Body of pancreas (tissue), 4 donors: ENCODE data around the gene ACADSB.

Source experiments
- CTCF ChIP-seq, 7 experiments: fragments of 450-650 bp in 4 of 7; fragments of 200-600 bp in 3 of 7; sonication (generic) in 3 of 7; IDR thresholded peaks; one replicate each; pipeline ENCODE4 v1.5.1; 2016 to 2019; ENCODE audit warnings: antibody characterized with exemption in 7 of 7
- POLR2A ChIP-seq, 3 donors: fragments of 450-650 bp; IDR thresholded peaks; one replicate each; pipeline ENCODE4 v1.6.1; 2016; ENCODE audit warnings: antibody characterized with exemption in 3 of 3, mild to moderate bottlenecking in 2 of 3

- TF ChIP-seq POLR2A (IDR thresholded peaks at IDR 0.05): no peak
- TF ChIP-seq CTCF (IDR thresholded peaks at IDR 0.05): no peak
These were observed 24.9 kb upstream of the ACADSB start for GRCh38 chr10:122983898-122984297.
